A549 (cell line): ENCODE data around the gene PHEX. TPM values are rescaled to one million over a fixed set of nuclear protein-coding genes. Genes with fewer than 3 reads are reported as not detected.
A peak's percentile ranks its signal among the peaks of the same experiment; 100 is the strongest.

Experiments used
- ATAC-seq, 2 experiments: fragments of 200-7000 bp in 1 of 2; fragments of >200 bp in 1 of 2; cut with Nextera tagmentation in 1 of 2; cut with Tn5 transposase in 1 of 2; 3 replicates each; pipeline versions ENCODE4 v1.8.0 to v1.9.1; 2018 to 2020; ENCODE audit warnings: mild to moderate bottlenecking in 1 of 2, moderate library complexity in 1 of 2
- CTCF ChIA-PET: fragments of 300-600 bp; sonication (Branson Sonifier 250); formaldehyde crosslinking; extraction: SDS; loops from one replicate; lab custom pipeline; 2021; ENCODE audit warnings: antibody characterized with exemption, inconsistent platforms; lab: Yijun Ruan, JAX
- POLR2A ChIA-PET: fragments of 350-600 bp; formaldehyde crosslinking; extraction: SDS; loops from one replicate; lab custom pipeline; 2021; ENCODE audit warnings: antibody characterized with exemption, inconsistent platforms; lab: Yijun Ruan, JAX
- DNase-seq, 2 experiments: peaks; one replicate each; pipeline versions ENCODE4 v3.0.0 to v3.0.0-alpha.2; 2011 to 2016; ENCODE audit warnings: low read depth in 1 of 2, low spot score in 1 of 2
- FAIRE-seq: peaks from 2 replicates; lab custom pipeline; 2011; peaks lifted over from hg19 to GRCh38; lab: Jason Lieb, UNC
- H3K27ac ChIP-seq, 2 experiments: fragments of >200 bp; sonication (Bioruptor Twin); formaldehyde crosslinking; 3 replicates each; pipeline ENCODE4 v1.5.1; 2016 to 2017
- H3K4me1 ChIP-seq: fragments of >200 bp; sonication (Bioruptor Twin); formaldehyde crosslinking; 3 replicates; pipeline ENCODE4 v1.6.1; 2016
- H3K4me2 ChIP-seq: fragments of >200 bp; sonication (Bioruptor Twin); formaldehyde crosslinking; 3 replicates; pipeline ENCODE4 v1.6.1; 2016
- H3K4me3 ChIP-seq: fragments of >200 bp; sonication (Bioruptor Twin); formaldehyde crosslinking; 3 replicates; pipeline ENCODE4 v1.5.1; 2016
- H3K9me3 ChIP-seq: fragments of >200 bp; sonication (Bioruptor Twin); formaldehyde crosslinking; 3 replicates; pipeline ENCODE4 v1.6.1; 2016
- BHLHE40 ChIP-seq: IDR thresholded peaks from 2 replicates; pipeline ENCODE4 v1.6.1; 2012; ENCODE audit warnings: low read depth, low read length, inconsistent platforms
- CBX2 ChIP-seq: fragments of 200-600 bp; sonication (generic); IDR thresholded peaks from 2 replicates; pipeline ENCODE4 v1.6.1; 2016; ENCODE audit warnings: low read depth, mild to moderate bottlenecking, borderline replicate concordance
- CTCF ChIP-seq: fragments of >200 bp; sonication (Bioruptor Twin); formaldehyde crosslinking; IDR thresholded peaks from 3 replicates; pipeline ENCODE4 v1.5.1; 2016
- EHF ChIP-seq: fragments of 250-450 bp; sonication (Bioruptor Pico); IDR thresholded peaks from 2 replicates; pipeline ENCODE4 v1.5.0; 2020; ENCODE audit warnings: mild to moderate bottlenecking
- FOSL2 ChIP-seq, 2 experiments: fragments of 450-650 bp in 1 of 2; fragments of >200 bp in 1 of 2; sonication (Bioruptor Twin) in 1 of 2; formaldehyde crosslinking; IDR thresholded peaks; 2 replicates each; pipeline versions ENCODE4 v1.5.0 to v1.6.1; 2016 to 2020; ENCODE audit warnings: mild to moderate bottlenecking in 1 of 2, moderate library complexity in 1 of 2
- FOXS1 ChIP-seq: fragments of 250-450 bp; sonication (Bioruptor Pico); IDR thresholded peaks from 2 replicates; pipeline ENCODE4 v1.5.0; 2020; ENCODE audit warnings: mild to moderate bottlenecking, moderate library complexity
- HEYL ChIP-seq: fragments of 250-450 bp; sonication (Bioruptor Pico); IDR thresholded peaks from 2 replicates; pipeline ENCODE4 v1.8.0; 2021; ENCODE audit warnings: mild to moderate bottlenecking, moderate library complexity
- HOXB5 ChIP-seq: fragments of 250-450 bp; sonication (Bioruptor Pico); IDR thresholded peaks from 2 replicates; pipeline ENCODE4 v1.5.0; 2020; ENCODE audit warnings: mild to moderate bottlenecking, moderate library complexity
- JUNB ChIP-seq: fragments of >200 bp; sonication (Bioruptor Twin); formaldehyde crosslinking; IDR thresholded peaks from 2 replicates; pipeline ENCODE4 v1.6.1; 2016
- KDM1A ChIP-seq: fragments of 200-600 bp; sonication (generic); IDR thresholded peaks from 2 replicates; pipeline ENCODE4 v1.6.1; 2016; ENCODE audit warnings: low read depth, mild to moderate bottlenecking
- MAFK ChIP-seq: fragments of 450-650 bp; IDR thresholded peaks from 2 replicates; pipeline ENCODE4 v1.6.1; 2014; ENCODE audit not compliant: partially characterized antibody
- MAZ ChIP-seq: fragments of 150-350 bp; IDR thresholded peaks from 2 replicates; pipeline ENCODE4 v1.6.1; 2014; ENCODE audit warnings: antibody characterized with exemption, low read depth, low read length, borderline replicate concordance
- NFE2L2 ChIP-seq: fragments of 150-350 bp; conservative IDR thresholded peaks from 2 replicates; pipeline ENCODE4 v1.6.1; 2014; ENCODE audit warnings: low read length
- PHF8 ChIP-seq: fragments of 200-600 bp; sonication (generic); IDR thresholded peaks from 2 replicates; pipeline ENCODE4 v1.6.1; 2016; ENCODE audit warnings: low read depth, mild to moderate bottlenecking, antibody characterized with exemption, moderate library complexity, borderline replicate concordance
- POLR2A ChIP-seq: IDR thresholded peaks from 2 replicates; pipeline ENCODE4 v1.6.1; 2012; ENCODE audit warnings: mild to moderate bottlenecking, low read length
- RAD21 ChIP-seq, 2 experiments: fragments of >200 bp in 1 of 2; sonication (Bioruptor Twin) in 1 of 2; formaldehyde crosslinking in 1 of 2; IDR thresholded peaks in 1 of 2; conservative IDR thresholded peaks in 1 of 2; 2 replicates in 1 of 2; 3 replicates in 1 of 2; pipeline ENCODE4 v1.6.1; 2012 to 2018; ENCODE audit warnings: inconsistent platforms in 1 of 2
- RARB ChIP-seq: fragments of 250-450 bp; sonication (Bioruptor Pico); IDR thresholded peaks from 2 replicates; pipeline ENCODE4 v1.8.0; 2021; ENCODE audit warnings: mild to moderate bottlenecking, moderate library complexity
- RCOR1 ChIP-seq: fragments of 150-350 bp; IDR thresholded peaks from 2 replicates; pipeline ENCODE4 v1.6.1; 2014; ENCODE audit warnings: antibody characterized with exemption, low read length, low read depth
- RNF2 ChIP-seq: fragments of 200-600 bp; sonication (generic); IDR thresholded peaks from 2 replicates; pipeline ENCODE4 v1.6.1; 2016; ENCODE audit warnings: low read depth, mild to moderate bottlenecking, antibody characterized with exemption, moderate library complexity, borderline replicate concordance
- SMC3 ChIP-seq: fragments of >200 bp; sonication (Bioruptor Twin); formaldehyde crosslinking; IDR thresholded peaks from 3 replicates; pipeline ENCODE4 v1.6.1; 2018; ENCODE audit warnings: inconsistent platforms
- WGBS: methylation state at CpG from one replicate; pipeline ENCODE4 v1.1.6; 2017; ENCODE audit errors: missing lambda C conversion rate; 5-methylcytosine and 5-hydroxymethylcytosine counted together
- polyA plus RNA-seq, 4 experiments: library from polyadenylated mRNA; depleted of rRNA in 3 of 4; stranded (reverse); fragments of >200 nt; fragmentation: RNase III in 1 of 4; extraction: RNeasy Plus Mini Kit Qiagen cat#74134 plus additional on column Dnase treatment in 1 of 4; gene quantifications; 2 replicates in 3 of 4; 3 replicates in 1 of 4; pipeline ENCODE4 v1.2.3, GENCODE V29; 2011 to 2017
- TF ChIP-seq, protein P1 (sequence below): fragments of >200 bp; sonication (Bioruptor Twin); formaldehyde crosslinking; IDR thresholded peaks from 2 replicates; pipeline ENCODE4 v1.6.1; 2016
- TF ChIP-seq, protein P2 (sequence below): fragments of 200-600 bp; sonication (generic); IDR thresholded peaks from 2 replicates; pipeline ENCODE4 v1.6.1; 2016; ENCODE audit warnings: antibody characterized with exemption, mild to moderate bottlenecking, moderate library complexity
- TF ChIP-seq, protein P3 (sequence below): fragments of 150-350 bp; IDR thresholded peaks from 2 replicates; pipeline ENCODE4 v1.6.1; 2014; ENCODE audit warnings: low read depth, mild to moderate bottlenecking, low read length

PHEX gene
- polyA plus RNA-seq, 2 of the 4 experiments (the other 2 are of a cell fraction) = 0.28 to 0.98 TPM

- Histone ChIP-seq H3K9me3 (no peaks in the 10 kb centered on the region), H3K4me2 (peak overlapping the region; percentile 57), H3K4me1 (peaks cover 29% of the 10 kb centered on the region), H3K4me3 (no peak overlapping the region), H3K27ac (peak overlapping the region; percentile 68 to 84)
- POLR2A ChIA-PET = interaction anchor here (1.2 kb wide), 1 partner anchor 150 kb away, joined by 3 read pairs; no protein-coding TSS in a partner anchor
- peak in 1 of 2 experiments; percentile 37 for DNase-seq
- FAIRE-seq = peak; percentile 61
- TF ChIP-seq MAFK = peak; percentile 58
- TF ChIP-seq BHLHE40 = no peak
- CTCF ChIA-PET = interaction anchor here (0.6 to 4.3 kb wide), 23 partner anchors 9 to 1418 kb away, joined by 3 to 25 read pairs (median 5); no protein-coding TSS in a partner anchor
- WGBS = 13% methylated on average over 4 of the region's 4 CpGs
- peak; percentile 22 to 67; a peak in 4 of 6 replicates for ATAC-seq
These were observed 103.1 kb downstream of the PHEX start for GRCh38 chrX:22135171-22135711.

GRCh38 chrX:22135994-22136684 is 104.0 kb downstream of the PHEX start:
- ChIA-PET CTCF (interaction anchor here (0.6 to 4.3 kb wide), 30 partner anchors 9 to 1763 kb away, joined by 3 to 25 read pairs (median 4); no protein-coding TSS in a partner anchor), POLR2A (interaction anchor here (0.6 kb wide), 1 partner anchor 1598 kb away, joined by 3 read pairs; no protein-coding TSS in a partner anchor)
- peak; percentile 18 for FAIRE-seq
- peak; percentile 69 to 75; a peak in 4 of 6 replicates for ATAC-seq
- peak; percentile 36 to 73 for DNase-seq
- H3K9me3 ChIP-seq = no peaks in the 10 kb centered on the region
- peak overlapping the region; percentile 68 to 84 for H3K27ac ChIP-seq
- 17% methylated on average over 11 of the region's 11 CpGs for WGBS
- H3K4me1 ChIP-seq = peaks cover 31% of the 10 kb centered on the region
- no peak overlapping the region for H3K4me3 ChIP-seq
- peak overlapping the region; percentile 57 for H3K4me2 ChIP-seq
- TF ChIP-seq JUNB = peak; percentile 26; the same call in 1 of the 2 replicates
- no peak for TF ChIP-seq RNF2
- peak; percentile 53 for TF ChIP-seq SMC3
- TF ChIP-seq FOSL2 (IDR thresholded peaks at IDR 0.05) = no peak
- TF ChIP-seq FOSL2 (CRISPR knock-in tag; IDR thresholded peaks at IDR 0.05) = peak; percentile 47; the same call in 1 of the 2 replicates
- no peak for TF ChIP-seq KDM1A
- no peak for TF ChIP-seq HEYL
- TF ChIP-seq CTCF = peak; percentile 77
- no peak for TF ChIP-seq MAZ
- peak; percentile 68 to 76 for TF ChIP-seq RAD21 (conservative IDR thresholded peaks at IDR 0.05 in 1 of 2, IDR thresholded peaks at IDR 0.05 in 1 of 2)
- TF ChIP-seq NFE2L2 = peak; percentile 17; the same call in 1 of the 2 replicates
- peak; percentile 69 for TF ChIP-seq MAFK

DNA sequence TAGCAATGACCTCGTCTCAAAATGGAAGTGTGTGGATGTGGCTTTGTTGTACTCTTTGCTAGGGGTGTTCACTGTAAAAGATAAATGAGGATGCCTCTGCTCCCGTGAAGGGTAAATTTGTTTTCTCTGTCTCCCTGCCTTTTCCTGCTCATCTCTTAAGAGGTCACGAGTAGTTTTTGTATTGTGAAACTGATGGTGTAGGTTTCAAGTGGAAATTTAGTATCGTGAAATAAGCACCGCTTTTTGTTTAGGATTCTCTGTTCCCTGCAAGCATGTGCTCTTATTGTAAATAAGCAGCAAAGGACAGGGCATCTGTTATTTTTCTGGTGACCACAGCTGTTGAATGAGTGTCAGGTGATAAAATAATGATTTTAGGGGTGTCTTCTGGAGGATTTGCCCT is 104.6 kb downstream of the PHEX start:
- Histone ChIP-seq H3K9me3 (no peaks in the 10 kb centered on the region), H3K4me3 (no peak overlapping the region), H3K27ac (peak overlapping the region; percentile 68 to 84), H3K4me1 (peaks cover 33% of the 10 kb centered on the region), H3K4me2 (peak overlapping the region; percentile 57)
- WGBS = 82% methylated on average over 5 of the region's 5 CpGs
- POLR2A ChIA-PET = no interaction called here
- DNase-seq (no peak), ATAC-seq (no peak), FAIRE-seq (no peak)
- CTCF ChIA-PET = interaction anchor here (1.1 to 4.3 kb wide), 14 partner anchors 9 to 1417 kb away, joined by 3 to 25 read pairs (median 6); no protein-coding TSS in a partner anchor
- TF ChIP-seq SMC3 (no peak), RCOR1 (no peak), POLR2A (no peak), HOXB5 (CRISPR knock-in tag) (no peak), EHF (no peak), KDM1A (no peak), CBX2 (no peak), PHF8 (no peak), RARB (no peak), FOXS1 (no peak), FOSL2 (IDR thresholded peaks at IDR 0.05) (no peak), FOSL2 (CRISPR knock-in tag; IDR thresholded peaks at IDR 0.05) (no peak), BHLHE40 (no peak), MAFK (no peak)
- TF ChIP-seq, protein P1, sequence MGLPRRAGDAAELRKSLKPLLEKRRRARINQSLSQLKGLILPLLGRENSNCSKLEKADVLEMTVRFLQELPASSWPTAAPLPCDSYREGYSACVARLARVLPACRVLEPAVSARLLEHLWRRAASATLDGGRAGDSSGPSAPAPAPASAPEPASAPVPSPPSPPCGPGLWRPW = no peak
- TF ChIP-seq, protein P2, sequence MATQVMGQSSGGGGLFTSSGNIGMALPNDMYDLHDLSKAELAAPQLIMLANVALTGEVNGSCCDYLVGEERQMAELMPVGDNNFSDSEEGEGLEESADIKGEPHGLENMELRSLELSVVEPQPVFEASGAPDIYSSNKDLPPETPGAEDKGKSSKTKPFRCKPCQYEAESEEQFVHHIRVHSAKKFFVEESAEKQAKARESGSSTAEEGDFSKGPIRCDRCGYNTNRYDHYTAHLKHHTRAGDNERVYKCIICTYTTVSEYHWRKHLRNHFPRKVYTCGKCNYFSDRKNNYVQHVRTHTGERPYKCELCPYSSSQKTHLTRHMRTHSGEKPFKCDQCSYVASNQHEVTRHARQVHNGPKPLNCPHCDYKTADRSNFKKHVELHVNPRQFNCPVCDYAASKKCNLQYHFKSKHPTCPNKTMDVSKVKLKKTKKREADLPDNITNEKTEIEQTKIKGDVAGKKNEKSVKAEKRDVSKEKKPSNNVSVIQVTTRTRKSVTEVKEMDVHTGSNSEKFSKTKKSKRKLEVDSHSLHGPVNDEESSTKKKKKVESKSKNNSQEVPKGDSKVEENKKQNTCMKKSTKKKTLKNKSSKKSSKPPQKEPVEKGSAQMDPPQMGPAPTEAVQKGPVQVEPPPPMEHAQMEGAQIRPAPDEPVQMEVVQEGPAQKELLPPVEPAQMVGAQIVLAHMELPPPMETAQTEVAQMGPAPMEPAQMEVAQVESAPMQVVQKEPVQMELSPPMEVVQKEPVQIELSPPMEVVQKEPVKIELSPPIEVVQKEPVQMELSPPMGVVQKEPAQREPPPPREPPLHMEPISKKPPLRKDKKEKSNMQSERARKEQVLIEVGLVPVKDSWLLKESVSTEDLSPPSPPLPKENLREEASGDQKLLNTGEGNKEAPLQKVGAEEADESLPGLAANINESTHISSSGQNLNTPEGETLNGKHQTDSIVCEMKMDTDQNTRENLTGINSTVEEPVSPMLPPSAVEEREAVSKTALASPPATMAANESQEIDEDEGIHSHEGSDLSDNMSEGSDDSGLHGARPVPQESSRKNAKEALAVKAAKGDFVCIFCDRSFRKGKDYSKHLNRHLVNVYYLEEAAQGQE = no peak
- TF ChIP-seq, protein P3, sequence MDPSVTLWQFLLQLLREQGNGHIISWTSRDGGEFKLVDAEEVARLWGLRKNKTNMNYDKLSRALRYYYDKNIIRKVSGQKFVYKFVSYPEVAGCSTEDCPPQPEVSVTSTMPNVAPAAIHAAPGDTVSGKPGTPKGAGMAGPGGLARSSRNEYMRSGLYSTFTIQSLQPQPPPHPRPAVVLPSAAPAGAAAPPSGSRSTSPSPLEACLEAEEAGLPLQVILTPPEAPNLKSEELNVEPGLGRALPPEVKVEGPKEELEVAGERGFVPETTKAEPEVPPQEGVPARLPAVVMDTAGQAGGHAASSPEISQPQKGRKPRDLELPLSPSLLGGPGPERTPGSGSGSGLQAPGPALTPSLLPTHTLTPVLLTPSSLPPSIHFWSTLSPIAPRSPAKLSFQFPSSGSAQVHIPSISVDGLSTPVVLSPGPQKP = no peak
